NCI-H524 (cell line): ENCODE measurements around the gene PER2.

Experiments used
- DNase-seq, 2 experiments: peaks; one replicate each; lab custom pipeline; 2025; lab: John Stamatoyannopoulos, UW

The PER2 gene

GRCh38 chr2:238264072-238264460 lies 24.3 kb downstream of the PER2 start:
- no peak for DNase-seq

DNA sequence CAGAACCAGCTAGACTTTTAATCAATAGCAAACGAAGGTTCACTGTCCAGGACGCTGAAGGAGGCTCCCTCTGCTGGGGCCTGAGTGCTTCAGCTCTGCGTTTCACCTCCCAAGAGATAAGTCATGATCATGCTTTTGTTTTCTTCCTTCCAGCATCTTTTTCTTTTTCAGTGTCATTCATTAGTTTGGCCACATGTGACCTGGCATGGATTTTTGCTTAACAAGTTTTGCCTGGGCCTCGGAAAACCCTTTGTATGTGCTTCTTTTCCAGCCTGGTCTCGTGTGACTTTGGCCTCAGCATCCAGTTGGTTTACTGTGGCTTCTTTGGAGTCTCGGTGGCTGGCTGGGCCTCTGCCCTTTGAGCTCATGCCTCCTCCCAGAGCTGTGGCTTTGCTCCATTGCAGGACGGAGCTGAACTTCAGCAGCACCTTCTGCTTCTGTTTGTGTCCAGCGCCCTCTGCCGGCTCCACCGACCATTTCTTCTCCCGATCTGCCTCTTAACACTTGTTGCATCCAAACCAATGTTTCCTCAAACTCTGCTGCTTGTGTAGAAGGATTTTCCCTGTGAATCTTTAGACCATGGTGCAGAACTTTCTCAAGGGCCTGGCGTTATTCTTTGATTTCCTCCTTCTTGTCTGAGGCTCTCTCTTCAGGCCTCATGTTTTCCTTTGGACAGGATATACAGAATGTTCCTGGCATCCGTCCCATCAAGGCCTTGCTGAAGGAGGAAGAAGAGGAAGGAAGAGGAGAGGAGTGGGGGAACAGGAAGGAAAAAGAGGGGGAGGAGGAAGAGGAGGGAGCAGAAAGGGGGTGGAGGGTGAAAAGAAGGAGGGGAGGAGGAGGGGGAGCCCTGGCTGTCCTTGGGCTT lies 25.0 kb downstream of the PER2 start:
- peak; percentile 12 to 81 for DNase-seq

GRCh38 chr2:238262496-238263122 lies 25.8 kb downstream of the PER2 start:
- DNase-seq = no peak

- no peak for DNase-seq
Observed at GRCh38 chr2:238261718-238262375, 26.6 kb downstream of the PER2 start.

DNA sequence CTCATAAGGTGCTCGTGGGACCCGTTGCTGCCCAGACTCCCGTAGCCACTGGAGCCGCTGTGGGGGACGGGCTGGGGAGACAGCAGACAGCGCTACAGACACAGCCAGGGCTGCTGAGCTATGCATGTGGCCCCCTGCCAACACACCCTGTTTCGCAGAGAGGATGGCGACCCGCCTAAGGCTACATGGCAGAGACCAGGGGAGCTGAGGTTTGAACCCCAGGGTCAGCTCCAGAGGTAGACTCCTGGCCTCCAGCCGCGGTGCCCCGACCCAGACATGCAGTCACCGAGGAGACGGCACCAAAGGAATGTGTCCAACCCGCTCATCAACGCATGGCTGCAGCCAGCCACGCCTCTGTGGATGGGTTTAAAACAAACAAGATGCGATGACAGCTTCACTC lies 27.5 kb downstream of the PER2 start:
- DNase-seq = no peak

- DNase-seq = peak; percentile 7 to 33
Observed at GRCh38 chr2:238259061-238260020, 29.1 kb downstream of the PER2 start.

GRCh38 chr2:238257786-238258700 lies 30.4 kb downstream of the PER2 start:
- DNase-seq = no peak

DNA sequence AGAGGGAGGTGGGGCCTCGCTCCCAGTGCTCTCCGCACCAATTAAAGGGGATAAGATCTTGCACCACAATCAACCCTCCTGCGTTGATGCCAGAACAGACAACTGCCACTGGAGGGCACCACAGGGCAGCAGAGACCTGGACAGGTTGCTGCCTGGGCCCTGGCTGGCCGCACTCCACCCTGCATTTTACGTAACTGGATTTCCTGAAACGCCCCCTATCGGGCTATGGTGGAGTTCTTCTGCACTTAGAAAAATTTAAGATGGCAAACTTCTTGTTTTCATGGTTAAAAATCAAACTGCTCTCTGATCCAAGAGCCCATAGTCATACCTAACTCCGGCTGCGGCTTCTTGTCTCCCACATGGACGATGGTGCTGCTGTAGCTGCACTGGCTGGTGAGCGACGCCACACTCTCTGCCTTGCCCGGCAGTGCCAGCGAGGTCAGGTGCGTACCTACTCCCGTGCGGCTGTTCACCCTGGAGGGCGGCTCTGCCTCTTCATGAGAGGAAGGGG lies 31.8 kb downstream of the PER2 start:
- DNase-seq = peak; percentile 94 to 96

DNA sequence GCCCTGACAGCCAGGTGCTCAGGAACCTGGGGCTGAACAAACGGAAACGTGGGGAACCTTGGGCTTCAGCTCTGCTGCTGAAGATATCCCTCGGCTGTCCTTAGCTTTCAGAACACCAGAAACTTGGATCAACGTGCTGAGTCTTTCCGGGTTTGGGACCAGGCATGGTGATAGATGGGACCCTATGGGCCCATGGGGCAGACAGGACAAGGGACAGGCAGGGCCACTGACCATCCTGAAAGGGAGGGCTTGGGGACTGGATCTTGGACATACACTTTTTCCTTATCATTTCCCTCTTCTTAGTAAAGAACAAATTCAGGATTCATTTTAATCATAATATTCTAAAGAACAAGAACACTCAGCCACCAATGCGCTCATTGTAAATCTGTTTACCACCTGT lies 32.3 kb downstream of the PER2 start:
- peak in 1 of 2 experiments; percentile 47 for DNase-seq

- peak in 1 of 2 experiments; percentile 70 for DNase-seq
Observed at GRCh38 chr2:238255636-238256035, 32.8 kb downstream of the PER2 start.

DNA sequence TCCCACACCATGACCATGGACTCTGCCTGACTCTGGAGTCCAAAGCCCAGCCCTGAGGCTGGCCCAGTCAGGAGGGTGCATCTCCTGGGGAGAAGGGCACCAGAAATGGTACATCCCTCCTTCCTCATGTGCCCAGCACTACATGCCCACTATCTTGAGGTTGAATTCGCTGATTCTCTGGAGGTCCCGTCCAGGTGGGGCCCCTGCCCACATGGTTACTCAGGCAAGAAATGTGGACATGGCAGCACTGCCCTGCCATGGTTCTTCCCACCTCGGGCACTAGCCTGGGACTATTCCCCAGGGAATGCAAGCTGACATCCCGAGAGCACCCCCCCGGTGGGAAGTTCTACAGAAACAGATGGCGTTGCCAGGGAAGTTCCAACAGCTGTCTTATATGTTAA lies 33.3 kb downstream of the PER2 start:
- peak; percentile 87 to 96 for DNase-seq

GRCh38 chr2:238254095-238254723 lies 34.2 kb downstream of the PER2 start:
- DNase-seq = peak; percentile 77 to 84

GRCh38 chr2:238252766-238253630 lies 35.4 kb downstream of the PER2 start:
- peak in 1 of 2 experiments; percentile 11 for DNase-seq

- no peak for DNase-seq
Observed at GRCh38 chr2:238251986-238252385, 36.4 kb downstream of the PER2 start.

- DNase-seq = no peak
Observed at GRCh38 chr2:238251331-238251730, 37.1 kb downstream of the PER2 start.

GRCh38 chr2:238250896-238251295 lies 37.5 kb downstream of the PER2 start:
- DNase-seq = no peak

GRCh38 chr2:238247841-238248453 lies 40.5 kb downstream of the PER2 start:
- DNase-seq = peak in 1 of 2 experiments; percentile 60
